Measurements from ENCODE around the gene CTNNA1.

The CTNNA1 gene

DNA sequence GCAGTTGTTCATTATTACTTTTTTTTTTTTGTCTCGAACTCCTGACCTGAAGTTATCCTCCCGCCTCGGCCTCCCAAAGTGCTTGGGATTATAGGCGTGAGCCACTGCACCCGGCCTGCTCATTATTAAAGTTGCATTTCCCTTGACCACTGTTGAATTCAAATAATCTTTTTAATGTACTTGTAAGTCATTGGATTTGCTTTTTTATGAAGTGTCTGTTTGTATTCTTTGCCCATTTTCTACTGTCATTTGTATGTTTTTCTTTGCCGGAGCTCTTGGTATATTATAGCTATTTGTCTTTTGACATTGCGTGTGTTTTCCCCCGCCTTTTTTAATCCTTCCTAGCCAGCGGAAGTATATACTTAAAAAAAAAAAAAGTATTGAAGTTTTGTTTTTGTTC, 99.9 kb downstream of the CTNNA1 start:
- DNase-seq (ENCODE audit: low spot score): no peak

DNA sequence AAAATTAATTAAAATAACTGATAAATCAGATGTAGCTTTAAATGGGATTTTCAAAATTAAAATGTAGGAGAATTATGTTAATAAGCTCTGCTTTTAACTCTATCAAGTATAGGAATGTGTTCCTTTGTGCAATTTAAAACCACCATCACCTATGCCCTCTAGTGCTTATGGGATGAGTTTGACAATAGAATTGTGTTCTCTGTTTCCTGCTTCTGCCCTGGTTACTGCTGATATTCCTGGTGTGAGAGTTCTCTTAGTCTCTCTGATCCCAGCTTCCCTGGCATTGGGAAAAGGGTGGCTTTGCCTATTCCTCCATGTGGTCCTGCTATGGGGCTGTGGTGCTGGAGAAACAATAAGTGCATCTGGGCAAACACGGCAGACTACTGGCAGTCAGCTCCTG, 113.8 kb downstream of the CTNNA1 start:
- DNase-seq (ENCODE audit: low spot score): no peak

DNA sequence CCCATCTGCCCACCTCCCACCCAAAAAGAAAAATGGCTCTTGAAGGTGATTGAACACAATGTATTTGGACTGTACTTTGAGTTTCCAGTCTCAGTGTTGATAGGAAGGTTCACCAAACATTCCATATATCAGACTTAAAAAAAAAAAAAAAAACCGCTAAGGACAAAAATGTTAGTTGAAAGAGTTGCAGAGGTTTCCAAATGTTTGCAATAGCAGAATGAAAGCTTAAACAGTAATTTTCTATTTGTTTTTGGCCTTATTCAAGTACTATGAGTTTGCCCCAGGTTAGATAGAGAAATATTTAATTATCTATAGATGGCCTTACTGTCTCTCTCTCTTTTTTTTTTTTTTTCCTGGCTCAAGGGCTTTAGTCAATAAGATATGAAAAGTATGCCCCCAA, 115.8 kb downstream of the CTNNA1 start:
- no peak for DNase-seq (ENCODE audit: low spot score)

DNA sequence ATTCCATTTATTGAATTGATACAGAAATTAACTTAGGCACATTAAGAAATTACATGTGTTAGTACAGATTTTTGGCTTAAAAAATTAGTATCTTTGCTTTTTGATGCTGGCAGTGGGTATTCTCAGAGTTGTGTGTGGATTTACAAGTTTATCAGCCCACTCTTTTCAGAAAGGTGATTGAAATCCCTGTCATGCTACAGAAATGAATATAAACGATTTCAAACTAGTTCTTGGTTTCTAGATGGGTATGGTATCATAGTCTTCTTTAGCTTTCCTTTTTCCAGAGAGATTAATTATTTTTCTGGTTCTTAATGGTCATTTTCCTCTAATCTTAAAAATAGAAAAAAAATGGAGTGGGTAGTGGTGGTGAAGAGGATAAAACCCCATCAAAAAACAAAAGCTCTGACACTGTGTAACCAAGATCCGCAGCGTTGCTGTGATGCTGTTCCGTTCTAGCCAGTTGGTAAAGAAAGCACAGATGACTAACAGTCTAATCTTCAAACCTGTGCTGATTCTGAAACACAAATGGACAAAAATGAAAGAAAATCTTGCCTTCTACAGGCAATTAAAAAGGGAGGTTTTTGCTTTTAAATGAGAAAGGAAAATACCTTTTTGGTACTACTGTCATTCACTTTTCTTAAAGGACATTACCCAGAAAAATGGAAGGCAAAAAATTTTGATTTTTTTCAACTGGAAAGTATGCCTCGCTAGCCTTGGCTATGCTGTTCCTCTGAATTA, 116.7 kb downstream of the CTNNA1 start:
- no peak for DNase-seq (ENCODE audit: low spot score)

DNA sequence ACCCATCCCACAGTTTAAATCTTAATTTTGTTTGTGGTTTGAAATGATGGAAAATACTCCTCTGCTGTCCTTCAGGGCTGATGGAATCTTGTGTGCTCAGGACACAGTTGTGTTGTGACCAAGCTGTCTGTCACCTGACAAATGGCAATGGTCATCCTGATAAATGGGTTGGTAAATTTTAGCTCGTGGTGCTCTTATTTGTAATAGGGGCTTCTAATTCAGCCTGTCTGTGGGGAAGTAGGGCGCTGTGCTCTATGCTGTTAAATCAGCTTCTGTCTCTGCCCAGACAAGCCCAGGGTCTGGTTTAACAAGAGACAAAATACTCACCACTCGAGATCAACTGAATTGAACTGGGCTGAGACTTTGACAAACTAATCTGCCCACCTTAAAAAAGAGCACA, 117.4 kb downstream of the CTNNA1 start:
- DNase-seq (ENCODE audit: low spot score): no peak

DNA sequence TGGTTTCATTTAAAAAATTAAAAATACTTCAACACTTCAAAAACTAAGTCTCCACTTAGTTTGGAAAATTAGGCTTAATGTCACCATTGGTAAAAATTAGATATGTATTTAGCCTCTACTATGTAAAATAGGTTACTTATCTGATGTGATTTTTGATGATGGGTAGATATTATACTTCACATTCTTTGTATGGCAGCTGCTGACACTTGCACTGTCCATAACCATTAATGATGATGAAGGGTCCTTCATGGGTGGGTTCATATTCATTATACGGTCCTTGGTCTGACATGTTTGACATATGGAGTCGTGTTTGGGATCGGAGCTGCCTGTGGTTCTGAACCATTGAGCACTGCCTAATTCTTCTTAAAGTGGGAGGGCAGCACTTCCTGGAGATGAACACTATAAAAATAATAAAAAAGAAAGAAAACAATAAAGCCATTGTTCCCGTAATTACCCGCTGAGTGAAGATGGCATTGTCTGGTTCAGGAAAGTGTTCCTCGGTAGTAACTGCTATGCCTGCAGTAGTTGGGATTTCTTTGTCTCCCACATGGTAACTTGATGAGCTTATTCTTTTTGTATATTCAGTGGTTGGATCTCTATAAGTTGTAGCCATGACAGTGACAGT, 119.7 kb downstream of the CTNNA1 start:
- DNase-seq (ENCODE audit: low spot score): no peak

DNA sequence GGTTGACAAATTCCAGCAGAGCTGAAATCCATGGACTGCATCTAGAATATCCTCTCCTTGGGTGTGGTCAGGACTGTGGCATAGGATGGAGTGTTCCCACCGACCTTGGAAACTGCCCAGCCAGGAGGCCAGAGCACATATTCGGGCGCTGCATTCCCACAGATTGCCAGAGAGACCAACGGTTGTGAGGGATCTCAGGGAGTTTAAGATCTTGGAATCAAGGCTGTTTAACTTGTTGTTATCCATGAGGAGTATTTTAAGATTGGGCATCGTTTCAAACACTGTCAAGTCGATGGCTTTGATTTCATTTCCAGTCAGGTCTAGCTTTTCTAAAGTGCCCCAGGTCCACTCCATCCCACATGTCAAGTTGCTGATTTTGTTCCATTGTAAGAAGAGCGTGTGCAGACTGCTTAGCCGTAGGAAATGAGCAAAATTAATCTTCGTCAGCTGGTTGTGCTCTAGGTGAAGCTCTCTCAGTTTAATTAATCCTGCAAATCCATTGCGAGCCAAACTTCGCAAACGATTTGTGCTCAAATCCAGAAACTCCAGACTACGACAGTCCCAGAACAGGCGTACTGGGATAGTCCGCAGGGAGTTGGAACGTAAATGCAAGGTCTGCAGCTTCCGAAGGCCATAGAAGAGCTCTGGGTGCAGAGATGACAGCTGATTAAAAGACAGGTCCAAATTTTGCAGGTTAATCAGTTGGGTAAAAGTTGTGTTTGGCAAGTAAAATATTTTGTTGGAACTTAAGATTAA, 120.4 kb downstream of the CTNNA1 start:
- DNase-seq (ENCODE audit: low spot score): no peak

DNA sequence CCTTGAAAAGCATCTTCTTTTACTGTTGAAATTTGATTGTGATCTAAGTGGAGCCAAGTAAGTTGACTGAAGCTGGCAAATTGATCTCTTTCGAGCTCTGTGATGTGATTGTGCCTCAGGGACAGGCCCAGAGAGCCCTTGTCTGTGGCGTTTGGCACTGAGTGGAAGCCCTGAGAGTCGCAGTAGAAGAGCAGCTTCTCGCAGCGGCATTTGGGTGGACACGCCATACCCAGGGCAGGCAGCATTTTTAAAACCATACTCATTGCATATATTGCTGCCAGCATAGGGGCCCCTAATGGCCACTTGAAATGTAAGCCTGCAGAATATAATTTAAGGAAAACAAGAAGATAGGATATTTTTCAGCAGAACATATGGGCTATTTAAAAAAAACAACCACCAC, 121.0 kb downstream of the CTNNA1 start:
- no peak for DNase-seq (ENCODE audit: low spot score)

DNA sequence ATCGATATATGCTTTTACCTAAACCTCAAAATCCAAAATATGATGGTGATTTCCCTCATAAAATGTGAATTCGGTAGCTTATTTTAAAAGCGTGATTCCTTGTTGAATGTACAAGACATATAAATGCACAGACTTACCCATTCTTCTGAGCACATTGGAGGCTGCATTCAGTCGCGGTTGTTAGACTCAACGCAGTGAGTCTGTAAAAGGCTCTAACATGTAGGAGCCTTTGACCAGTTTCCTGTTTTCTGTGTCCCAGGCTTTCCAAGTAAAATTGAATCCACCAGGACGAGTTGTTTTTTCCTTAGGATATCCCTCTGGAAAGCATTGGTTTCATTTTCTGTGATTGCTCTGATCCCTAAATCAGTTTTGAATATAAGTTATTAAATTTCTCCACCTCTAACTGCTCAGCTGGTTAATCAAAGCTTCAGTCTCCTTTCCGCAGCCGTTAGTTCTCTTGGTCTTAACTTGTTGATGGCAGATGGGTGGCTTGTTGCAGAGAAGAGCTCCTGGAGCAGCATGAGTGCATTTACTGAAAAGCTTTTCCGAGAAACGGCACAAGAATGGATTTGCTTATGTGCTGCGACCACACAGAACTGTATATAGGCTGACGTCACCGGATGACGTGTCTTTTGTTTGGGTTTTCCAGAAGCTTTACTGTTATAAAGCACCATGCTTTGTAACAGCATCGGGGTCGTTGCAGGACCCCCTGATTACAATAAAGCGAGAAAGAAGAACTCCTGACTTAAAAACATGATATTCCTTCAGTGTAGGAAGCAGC, 121.7 kb downstream of the CTNNA1 start, which contains the start of gene LRRTM2:
LRRTM2 (minus strand) TSS at position 565 of the 781 bp plus-strand sequence; CDS start at position 141, 424 bp downstream.
- no peak for DNase-seq (ENCODE audit: low spot score)

DNA sequence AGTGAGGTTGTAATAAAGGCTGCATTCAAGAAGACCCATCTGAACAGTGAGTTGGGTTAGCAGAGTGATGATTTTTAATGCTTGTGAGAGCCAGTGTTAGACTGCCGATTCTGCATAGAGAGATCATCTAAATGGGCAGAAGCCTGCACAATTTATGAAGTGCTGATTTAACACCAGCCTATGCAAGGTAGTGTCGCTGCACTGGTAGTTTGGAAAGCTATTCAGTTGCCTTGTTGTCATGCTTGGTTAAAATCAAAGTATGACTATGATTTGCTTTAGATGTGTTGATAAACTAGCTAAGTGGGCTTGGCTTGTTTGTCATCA, 122.3 kb downstream of the CTNNA1 start:
- no peak for DNase-seq (ENCODE audit: low spot score)

DNA sequence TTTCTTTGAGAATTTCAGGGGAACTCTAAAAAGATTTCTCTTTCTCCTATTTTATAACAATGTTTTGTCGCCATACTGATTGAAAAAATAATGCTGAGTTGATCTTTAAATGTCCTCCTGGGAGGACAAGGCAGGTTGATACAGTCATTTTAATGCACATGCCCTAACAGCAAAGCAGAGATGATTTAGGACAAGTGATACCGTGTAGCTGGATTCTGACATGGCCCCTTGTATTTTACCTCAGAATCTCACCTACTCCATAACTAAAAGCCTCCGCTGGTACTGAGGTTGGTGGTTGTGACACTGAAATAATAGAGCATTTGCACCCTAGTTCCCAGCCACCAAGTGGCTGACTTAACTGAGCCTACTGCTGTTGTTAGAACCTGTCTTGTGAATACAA, 122.7 kb downstream of the CTNNA1 start:
- DNase-seq (ENCODE audit: low spot score): no peak

DNA sequence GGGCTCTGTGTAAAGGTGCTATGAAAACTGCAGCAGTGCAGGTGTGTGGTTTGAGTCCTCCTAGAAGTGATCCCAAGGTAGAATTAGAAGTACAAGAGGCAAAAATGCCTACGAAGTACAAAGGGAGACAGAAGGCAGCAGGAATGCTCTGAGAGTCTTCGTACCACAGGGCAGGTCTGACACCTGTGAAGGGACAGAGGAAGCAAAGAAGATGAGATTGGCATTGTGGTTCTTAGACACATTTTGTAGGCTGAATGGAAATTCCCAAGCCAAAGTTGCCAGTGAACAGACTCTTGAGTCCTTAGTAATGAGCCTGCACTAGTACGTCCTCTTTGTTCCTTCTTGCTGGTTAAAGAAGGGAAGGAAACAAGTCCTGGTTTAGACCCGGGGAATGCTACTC, 123.6 kb downstream of the CTNNA1 start:
- no peak for DNase-seq (ENCODE audit: low spot score)

DNA sequence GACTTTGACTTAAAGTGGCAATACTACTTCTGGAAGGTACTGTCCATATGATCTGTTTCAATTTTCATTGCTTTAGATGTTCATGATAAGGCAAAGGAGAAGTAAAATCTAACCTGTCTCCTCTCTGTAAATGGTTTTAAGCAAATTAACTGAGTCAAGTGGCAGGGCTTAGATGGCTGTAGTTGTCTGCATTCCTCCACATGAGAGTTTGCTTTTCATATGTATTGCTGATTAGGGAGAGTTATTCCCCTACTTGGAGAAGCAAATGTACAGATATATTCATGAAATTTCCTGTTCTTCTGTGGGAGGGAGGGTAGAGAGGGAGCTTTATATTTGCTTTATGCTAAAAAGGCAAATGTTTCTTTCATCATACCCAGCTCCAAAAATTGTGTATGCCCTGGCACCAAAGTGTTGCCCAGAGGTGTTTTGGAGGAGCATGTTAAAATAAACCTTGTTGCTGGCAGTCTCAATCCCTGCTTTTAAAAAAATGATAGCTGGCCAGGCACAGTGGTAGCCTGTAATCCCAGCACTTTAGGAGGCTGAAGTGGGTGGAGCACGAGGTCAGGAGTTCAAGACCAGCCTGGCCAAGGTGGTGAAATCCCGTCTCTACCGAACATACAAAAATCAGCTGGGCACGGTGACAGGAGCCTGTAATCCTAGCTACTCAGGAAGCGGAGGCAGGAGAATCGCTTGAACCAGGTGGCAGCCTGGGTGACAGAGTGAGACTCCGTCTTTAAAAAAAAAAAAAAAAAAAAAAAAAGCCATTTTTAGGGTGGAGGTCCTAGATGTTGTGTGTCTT, 125.4 kb downstream of the CTNNA1 start:
- no peak for DNase-seq (ENCODE audit: low spot score)

DNA sequence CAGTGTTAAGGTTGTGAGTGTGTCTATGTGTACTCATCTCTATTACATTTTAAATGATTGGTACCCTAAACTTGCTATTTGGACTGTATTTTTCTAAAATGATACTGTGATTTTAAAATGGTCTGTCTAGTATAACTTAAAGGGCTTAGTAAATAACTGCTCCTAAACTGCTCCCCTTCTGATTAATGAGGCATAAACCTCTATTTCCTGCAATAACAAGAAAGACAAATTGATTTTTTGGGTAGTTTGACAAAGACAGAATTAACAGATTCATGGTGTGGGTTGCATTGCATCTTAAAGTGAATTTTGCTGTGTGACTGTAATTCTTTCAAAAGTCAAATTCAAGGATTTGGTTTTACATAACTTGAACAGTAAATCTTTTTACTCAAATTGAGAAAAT, 130.0 kb downstream of the CTNNA1 start:
- DNase-seq (ENCODE audit: low spot score): no peak

DNA sequence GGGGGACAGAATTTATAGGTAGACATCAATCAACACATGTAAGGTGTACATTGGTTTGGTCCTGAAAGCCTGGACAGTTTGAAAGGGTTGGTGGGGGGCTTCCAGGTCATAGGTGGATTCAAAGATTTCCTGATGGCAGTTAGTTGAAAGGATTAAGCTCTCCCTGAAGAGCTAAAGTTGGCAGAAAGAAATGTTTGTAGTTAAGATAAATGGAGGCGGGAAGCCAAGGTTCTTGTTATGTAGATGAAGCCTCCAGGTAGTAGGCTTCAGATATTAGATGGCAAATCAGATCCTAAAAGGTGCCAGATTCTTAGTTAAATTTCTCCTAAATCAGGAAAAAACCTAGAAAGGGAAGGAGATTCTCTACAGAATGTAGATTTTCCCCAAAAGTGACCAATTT, 130.9 kb downstream of the CTNNA1 start:
- no peak for DNase-seq (ENCODE audit: low spot score)

DNA sequence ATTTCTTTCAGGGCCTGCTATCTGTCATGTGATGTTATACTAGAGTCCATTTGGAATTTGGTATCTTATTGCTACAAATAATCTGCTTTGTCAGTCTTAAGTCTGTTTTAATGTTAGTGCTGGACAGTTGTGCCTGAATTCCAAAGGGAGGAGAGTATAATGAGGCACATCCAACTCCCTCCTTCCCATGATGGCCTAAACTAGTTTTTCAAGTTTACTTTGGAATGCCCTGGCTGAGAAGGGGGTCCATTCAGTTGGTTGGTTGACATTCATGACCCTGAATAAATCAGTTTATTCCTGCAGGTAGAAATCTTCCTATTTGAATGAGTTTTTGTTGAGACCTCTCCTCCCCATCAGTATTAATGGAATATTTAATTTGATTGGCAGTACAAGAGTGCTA, 131.3 kb downstream of the CTNNA1 start:
- DNase-seq (ENCODE audit: low spot score): no peak

DNA sequence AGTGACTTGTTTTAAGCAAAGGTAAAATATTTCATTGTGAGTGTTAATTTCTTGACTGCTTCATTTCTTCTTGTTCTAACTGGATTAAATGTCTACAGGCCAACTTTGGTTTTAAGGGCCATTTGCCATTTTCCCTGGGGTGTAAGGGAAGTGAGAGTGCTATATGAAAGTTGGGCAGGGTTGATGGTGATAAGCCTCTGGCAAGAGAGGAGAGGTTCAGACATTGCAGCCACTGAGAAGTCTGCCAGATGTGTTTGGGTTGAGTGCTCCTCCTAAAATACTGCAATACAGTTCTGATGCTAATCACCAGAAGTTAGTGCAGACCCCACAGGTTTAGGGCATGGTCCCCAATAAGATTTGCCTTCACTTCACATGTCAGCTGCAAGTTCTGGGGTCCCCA, 136.8 kb downstream of the CTNNA1 start:
- DNase-seq (ENCODE audit: low spot score): no peak

DNA sequence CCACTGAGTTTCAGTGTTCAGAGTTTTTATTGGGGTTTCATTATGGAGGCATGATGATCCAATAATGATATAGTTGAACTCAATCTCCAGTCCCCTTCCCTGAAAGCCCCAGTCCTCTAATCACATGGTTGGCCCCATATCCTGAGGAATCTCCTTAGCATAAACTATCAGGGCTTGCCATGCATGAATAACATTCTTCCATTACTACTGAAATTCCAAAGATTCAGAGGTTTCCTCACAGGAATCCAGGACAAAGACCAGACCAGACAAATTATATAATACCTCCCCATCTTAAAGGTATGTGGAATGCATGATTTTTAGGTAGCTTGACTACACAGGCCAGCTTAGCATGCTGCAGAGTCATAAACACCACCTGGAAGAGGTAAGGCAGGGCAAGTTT, 137.4 kb downstream of the CTNNA1 start:
- no peak for DNase-seq (ENCODE audit: low spot score)

DNA sequence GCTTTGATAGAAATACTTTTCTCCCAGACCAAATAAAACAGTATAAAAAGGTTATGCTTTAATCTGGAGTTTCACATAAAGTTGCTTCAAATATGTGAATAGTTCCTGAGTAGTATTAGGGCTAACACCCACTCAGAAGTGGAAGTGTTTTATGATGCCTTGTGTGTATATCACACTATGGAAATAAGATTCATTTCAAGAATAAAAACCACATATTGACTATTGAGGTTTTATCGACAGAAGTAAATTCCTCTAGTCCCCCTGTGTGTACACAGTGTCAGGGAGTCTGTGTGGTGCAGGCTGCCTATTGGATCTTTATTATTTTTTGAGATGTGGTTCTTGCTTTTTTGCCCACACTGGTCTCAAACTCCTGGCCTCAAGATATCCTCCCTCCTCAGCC, 142.7 kb downstream of the CTNNA1 start:
- DNase-seq (ENCODE audit: low spot score): no peak

DNA sequence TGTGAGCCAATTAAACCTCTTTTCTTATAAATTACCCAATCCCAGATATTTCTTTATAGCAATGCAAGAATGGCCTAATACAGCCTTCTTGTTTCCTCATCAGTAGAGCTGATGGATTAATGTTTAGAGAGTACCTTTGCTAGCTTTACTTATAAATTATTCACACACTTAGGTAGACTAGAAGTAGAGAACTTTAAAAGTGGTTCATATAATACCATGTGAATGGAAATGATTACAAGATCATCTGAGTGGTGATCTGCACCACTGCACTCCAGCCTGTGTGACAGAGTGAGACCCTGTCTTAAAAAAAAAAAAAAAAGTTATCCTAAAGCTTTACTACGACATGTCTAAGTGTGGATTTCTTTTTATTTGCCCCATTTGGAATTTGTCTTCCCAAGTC, 145.1 kb downstream of the CTNNA1 start:
- DNase-seq (ENCODE audit: low spot score): no peak

DNA sequence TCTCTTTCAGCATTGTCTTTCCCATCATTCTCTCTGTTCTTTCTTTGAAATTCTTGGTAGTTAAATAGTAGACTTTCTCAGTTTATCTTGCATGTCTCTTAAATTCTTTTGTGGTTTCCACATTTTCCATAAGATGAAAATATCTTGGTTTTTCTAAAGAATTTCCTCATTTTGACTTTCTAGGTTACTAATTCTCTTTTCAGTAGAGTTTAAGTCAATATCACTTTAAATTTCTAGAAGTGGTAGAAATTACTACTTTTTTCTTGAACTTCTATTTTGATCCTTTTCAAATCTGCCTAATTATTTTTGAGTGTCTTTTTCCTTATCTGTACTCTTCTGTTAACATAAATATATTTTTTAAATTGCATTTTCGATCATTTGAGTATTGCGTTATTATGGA, 145.5 kb downstream of the CTNNA1 start:
- no peak for DNase-seq (ENCODE audit: low spot score)
